Measurements from ENCODE around the gene GLB1L2.

DNA sequence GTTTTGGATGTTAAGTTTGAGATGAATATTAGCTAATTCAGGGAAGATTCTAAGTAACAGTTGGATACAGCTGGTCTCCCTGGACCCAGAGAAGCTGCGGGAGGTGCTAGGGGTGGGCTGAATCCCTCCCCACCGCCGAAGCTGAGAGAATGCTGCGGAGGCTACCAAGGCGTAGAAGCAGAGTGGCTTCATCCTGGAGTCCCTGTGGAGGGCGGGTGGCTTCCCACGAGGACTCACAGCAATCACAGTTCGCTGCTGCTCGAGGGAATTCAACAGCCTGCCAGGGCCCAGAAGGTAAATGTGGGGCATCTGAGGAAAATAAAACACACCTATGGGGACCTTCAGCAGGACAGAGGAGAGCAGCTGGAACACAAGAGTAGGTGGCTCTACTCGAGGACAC, 91.3 kb downstream of the GLB1L2 start:
- TF ChIP-seq POLR2A (IDR thresholded peaks at IDR 0.05) (no peak), POLR2AphosphoS5 (IDR thresholded peaks at IDR 0.05) (no peak)

Data from upper lobe of left lung (tissue), 4 donors.